Spleen (tissue), 11 donors: ENCODE data around the gene DRD4. TPM values are rescaled to one million over a fixed set of nuclear protein-coding genes. Genes with fewer than 3 reads are reported as not detected.
A peak's percentile ranks its signal among the peaks of the same experiment; 100 is the strongest.

Source experiments
- DNase-seq: peaks from one replicate; pipeline ENCODE4 v3.0.0-alpha.2; 2020
- H3K27ac ChIP-seq, 8 donors: fragments of 200-600 bp; sonication (generic) in 7 of 8; 1 replicate in 4 of 8; 2 replicates in 4 of 8; pipeline versions ENCODE4 v1.5.0 to v1.8.0; 2016 to 2021; ENCODE audit warnings: inconsistent platforms in 4 of 8, mild to moderate bottlenecking in 4 of 8, moderate library complexity in 1 of 8
- H3K27me3 ChIP-seq, 7 donors: fragments of 200-600 bp; sonication (generic) in 6 of 7; replicated peaks in 1 of 7; 1 replicate in 4 of 7; 2 replicates in 3 of 7; pipeline versions ENCODE4 v1.5.0 to v1.8.0; 2016 to 2021; ENCODE audit warnings: inconsistent platforms in 3 of 7, mild to moderate bottlenecking in 1 of 7
- H3K36me3 ChIP-seq, 6 donors: fragments of 200-600 bp; sonication (generic) in 5 of 6; 1 replicate in 4 of 6; 2 replicates in 2 of 6; pipeline versions ENCODE4 v1.5.0 to v1.8.0; 2016 to 2021; ENCODE audit warnings: inconsistent platforms in 2 of 6
- H3K4me1 ChIP-seq, 6 donors: fragments of 200-600 bp; sonication (generic) in 5 of 6; 1 replicate in 3 of 6; 2 replicates in 3 of 6; pipeline versions ENCODE4 v1.5.0 to v1.8.0; 2016 to 2021; ENCODE audit warnings: inconsistent platforms in 3 of 6
- H3K4me3 ChIP-seq, 8 donors: fragments of 200-600 bp; sonication (generic) in 7 of 8; 1 replicate in 4 of 8; 2 replicates in 4 of 8; pipeline versions ENCODE4 v1.5.0 to v1.8.0; 2016 to 2021; ENCODE audit warnings: inconsistent platforms in 4 of 8, mild to moderate bottlenecking in 4 of 8, moderate library complexity in 2 of 8
- H3K9me3 ChIP-seq, 8 donors: fragments of 200-600 bp; sonication (generic) in 7 of 8; 1 replicate in 4 of 8; 2 replicates in 4 of 8; pipeline versions ENCODE4 v1.5.0 to v1.8.0; 2016 to 2021; ENCODE audit warnings: inconsistent platforms in 4 of 8
- POLR2A ChIP-seq, 3 donors: fragments of 450-650 bp; IDR thresholded peaks; one replicate each; pipeline ENCODE4 v1.5.1; 2017; ENCODE audit warnings: antibody characterized with exemption in 3 of 3, mild to moderate bottlenecking in 1 of 3
- POLR2AphosphoS5 ChIP-seq, 3 donors: sonication (generic); formaldehyde crosslinking; IDR thresholded peaks; one replicate each; pipeline ENCODE4 v1.5.1; 2017; ENCODE audit warnings: antibody characterized with exemption in 3 of 3
- WGBS, 5 donors: extraction: QIAGEN DNeasy Blood & Tissue Kit in 3 of 5; methylation state at CpG; one replicate each; pipeline versions ENCODE4 v1.1.5 to v1.1.7; 2013 to 2018; 5-methylcytosine and 5-hydroxymethylcytosine counted together
- intact Hi-C: fragments of 100-400 bp; cut with DNase I; formaldehyde crosslinking; loops from one replicate; pipeline ENCODE4 v1.15.0; 2023; ENCODE audit warnings: low total_unique reads
- polyA plus RNA-seq, 3 donors: library from polyadenylated mRNA; stranded (reverse); fragments of 200-250 nt; gene quantifications; one replicate each; pipeline ENCODE4 v1.2.1, GENCODE V29; 2013
- total RNA-seq, 7 donors: library from RNA; depleted of rRNA in 3 of 7; stranded (reverse); fragments of >200 nt in 3 of 7; fragmentation: NEBNext Ultra II Directional in 4 of 7; extraction: Animal tissue kit (Norgen Biotek cat#: 25700) in 4 of 7; gene quantifications; one replicate each; pipeline versions ENCODE4 v1.1.0 to v1.2.1, GENCODE V29; 2016 to 2021
- TF ChIP-seq, protein P1 (sequence below), 11 experiments: fragments of 200-600 bp in 7 of 11; fragments of 450-650 bp in 4 of 11; sonication (generic) in 4 of 11; IDR thresholded peaks in 8 of 11; conservative IDR thresholded peaks in 3 of 11; 1 replicate in 7 of 11; 2 replicates in 4 of 11; pipeline versions ENCODE4 v1.4.0 to v1.8.0; 2016 to 2021; ENCODE audit warnings: antibody characterized with exemption in 11 of 11, inconsistent platforms in 4 of 11, mild to moderate bottlenecking in 1 of 11
- donor health status: healthy with polysubstance abuse.
- donor health status: DM: no; HTN: no; CAD: no; lungs with moderate emphysema.
- donor health status: DM: no; HTN: no; CAD: no.
- donor health status: Bipolar disorder and iron deficiency.
- donor health status: healthy.
- donor health status: DM: no; HTN: no; CAD: no.
- donor health status: DM: yes; HTN: yes; CAD: no.

The DRD4 gene
- total and polyA plus RNA-seq, 10 donors, result 0.12 to 0.86 (median 0.44) TPM; not detected in 3

DNA sequence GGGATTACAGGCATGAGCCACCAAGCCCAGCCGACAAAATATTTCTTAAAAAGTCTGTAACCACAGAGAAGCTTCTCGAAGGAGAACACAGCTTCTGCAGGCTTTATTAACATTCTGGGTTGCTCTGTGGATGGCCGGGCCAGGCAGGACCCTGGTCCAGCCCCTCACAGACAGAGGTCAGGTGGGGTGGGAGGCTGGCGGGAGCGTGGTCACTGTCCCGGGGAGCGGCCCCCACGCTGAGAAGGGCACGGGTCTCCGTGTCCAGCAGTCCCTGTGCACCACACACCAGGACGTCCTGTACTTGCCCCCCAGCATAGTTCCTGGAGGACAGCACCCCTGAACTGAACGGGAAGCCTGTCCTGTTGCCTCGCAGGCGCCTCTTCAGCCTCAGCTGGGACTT lies 19.4 kb downstream of the DRD4 start:
- Histone ChIP-seq H3K36me3 (peaks cover 0 to 100% (median 27%) of the 10 kb centered on the region in 6 donors), H3K9me3 (no peaks in the 10 kb centered on the region), H3K4me3 (no peak overlapping the region), H3K27ac (no peak overlapping the region), H3K4me1 (peaks cover 0 to 39% (median 16%) of the 10 kb centered on the region in 6 donors), H3K27me3 (no peaks in the 10 kb centered on the region)
- TF ChIP-seq POLR2AphosphoS5 (IDR thresholded peaks at IDR 0.05), result peak in 1 of 3 donors; percentile 28
- no peak for TF ChIP-seq POLR2A (IDR thresholded peaks at IDR 0.05)
- TF ChIP-seq, protein P1, sequence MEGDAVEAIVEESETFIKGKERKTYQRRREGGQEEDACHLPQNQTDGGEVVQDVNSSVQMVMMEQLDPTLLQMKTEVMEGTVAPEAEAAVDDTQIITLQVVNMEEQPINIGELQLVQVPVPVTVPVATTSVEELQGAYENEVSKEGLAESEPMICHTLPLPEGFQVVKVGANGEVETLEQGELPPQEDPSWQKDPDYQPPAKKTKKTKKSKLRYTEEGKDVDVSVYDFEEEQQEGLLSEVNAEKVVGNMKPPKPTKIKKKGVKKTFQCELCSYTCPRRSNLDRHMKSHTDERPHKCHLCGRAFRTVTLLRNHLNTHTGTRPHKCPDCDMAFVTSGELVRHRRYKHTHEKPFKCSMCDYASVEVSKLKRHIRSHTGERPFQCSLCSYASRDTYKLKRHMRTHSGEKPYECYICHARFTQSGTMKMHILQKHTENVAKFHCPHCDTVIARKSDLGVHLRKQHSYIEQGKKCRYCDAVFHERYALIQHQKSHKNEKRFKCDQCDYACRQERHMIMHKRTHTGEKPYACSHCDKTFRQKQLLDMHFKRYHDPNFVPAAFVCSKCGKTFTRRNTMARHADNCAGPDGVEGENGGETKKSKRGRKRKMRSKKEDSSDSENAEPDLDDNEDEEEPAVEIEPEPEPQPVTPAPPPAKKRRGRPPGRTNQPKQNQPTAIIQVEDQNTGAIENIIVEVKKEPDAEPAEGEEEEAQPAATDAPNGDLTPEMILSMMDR (IDR thresholded peaks at IDR 0.05 in 8 of 11, conservative IDR thresholded peaks at IDR 0.05 in 3 of 11), result no peak
- 89 to 94% (median 91%) methylated on average over 10 to 14 of the region's 14 CpGs for WGBS, 5 donors
- intact Hi-C loops, result no loop called here
- no peak for DNase-seq

- intact Hi-C loops, result no loop called here
- Histone ChIP-seq H3K27me3 (no peaks in the 10 kb centered on the region), H3K36me3 (peaks cover 0 to 100% (median 23%) of the 10 kb centered on the region in 6 donors), H3K9me3 (no peaks in the 10 kb centered on the region), H3K4me1 (peaks cover 0 to 42% (median 18%) of the 10 kb centered on the region in 6 donors), H3K27ac (no peak overlapping the region), H3K4me3 (no peak overlapping the region)
- no peak for DNase-seq
- no peak for TF ChIP-seq POLR2A (IDR thresholded peaks at IDR 0.05)
- TF ChIP-seq, protein P1 (IDR thresholded peaks at IDR 0.05 in 8 of 11, conservative IDR thresholded peaks at IDR 0.05 in 3 of 11), result no peak
- TF ChIP-seq POLR2AphosphoS5 (IDR thresholded peaks at IDR 0.05), result no peak
- WGBS, 5 donors, result 86 to 95% (median 89%) methylated on average over 7 of the region's 7 CpGs
Measured at GRCh38 chr11:656866-657265, 19.8 kb downstream of the DRD4 start.

GRCh38 chr11:657691-658126 lies 20.6 kb downstream of the DRD4 start:
- H3K27ac ChIP-seq, result peak overlapping the region in 4 of 8 donors; percentile 13 to 63 (median 24)
- no peaks in the 10 kb centered on the region for H3K9me3 ChIP-seq
- H3K27me3 ChIP-seq, result no peaks in the 10 kb centered on the region
- no peak overlapping the region for H3K4me3 ChIP-seq
- no peak for TF ChIP-seq POLR2AphosphoS5 (IDR thresholded peaks at IDR 0.05)
- no peak for TF ChIP-seq POLR2A (IDR thresholded peaks at IDR 0.05)
- TF ChIP-seq, protein P1 (IDR thresholded peaks at IDR 0.05 in 8 of 11, conservative IDR thresholded peaks at IDR 0.05 in 3 of 11), result no peak
- 84 to 88% (median 86%) methylated on average over 14 of the region's 14 CpGs for WGBS, 5 donors
- intact Hi-C loops, result no loop called here
- peaks cover 4 to 51% (median 20%) of the 10 kb centered on the region in 6 donors for H3K4me1 ChIP-seq
- peaks cover 0 to 98% (median 22%) of the 10 kb centered on the region in 6 donors for H3K36me3 ChIP-seq
- no peak for DNase-seq

DNA sequence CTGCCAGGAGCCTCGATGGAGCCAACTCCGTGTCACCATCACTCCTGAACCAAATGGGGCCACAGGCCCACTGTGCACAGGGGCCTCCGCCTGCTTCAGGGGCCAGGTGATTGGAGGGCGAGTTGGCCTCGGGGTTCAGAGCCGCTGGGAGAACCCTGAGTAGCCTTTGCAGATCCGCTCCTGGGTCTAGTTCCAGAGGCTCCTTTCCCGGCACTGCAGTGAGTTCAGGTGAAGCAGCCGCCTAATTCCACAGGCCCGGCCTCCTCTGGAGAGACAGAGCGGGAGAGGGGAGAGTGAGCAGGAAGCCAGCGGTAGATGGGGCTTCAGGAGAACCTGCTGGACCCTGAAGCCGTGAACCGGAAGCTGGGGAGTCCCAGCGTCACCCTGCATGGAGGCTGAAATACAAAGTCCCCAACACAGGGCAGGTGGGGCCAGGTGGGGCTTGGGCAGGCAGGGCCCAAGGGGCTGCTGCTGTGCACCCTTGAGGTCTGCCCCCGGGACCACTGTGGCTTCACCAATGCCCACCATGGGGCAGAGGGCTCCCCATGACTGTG lies 22.5 kb downstream of the DRD4 start:
- no peak for TF ChIP-seq POLR2A (IDR thresholded peaks at IDR 0.05)
- TF ChIP-seq POLR2AphosphoS5 (IDR thresholded peaks at IDR 0.05), result peak in 1 of 3 donors; percentile 8
- peaks cover 4 to 56% (median 22%) of the 10 kb centered on the region in 6 donors for H3K4me1 ChIP-seq
- 88 to 95% (median 92%) methylated on average over 13 to 16 of the region's 16 CpGs for WGBS, 5 donors
- intact Hi-C loops, result loop anchor here (5.0 kb wide), 1 partner anchor 63 kb away; no protein-coding TSS in a partner anchor
- H3K27ac ChIP-seq, result no peak overlapping the region
- no peaks in the 10 kb centered on the region for H3K27me3 ChIP-seq
- DNase-seq, result no peak
- no peaks in the 10 kb centered on the region for H3K9me3 ChIP-seq
- no peak overlapping the region for H3K4me3 ChIP-seq
- H3K36me3 ChIP-seq, result peaks cover 0 to 90% (median 15%) of the 10 kb centered on the region in 6 donors
